WTC11 (cell line): ENCODE results near the gene PRR33. TPM values are rescaled to one million over a fixed set of nuclear protein-coding genes. Genes with fewer than 3 reads are reported as not detected.

ENCODE experiments used
- ATAC-seq: fragments of 200-7000 bp; cut with Tn5 transposase; 2 replicates; pipeline ENCODE4 v1.10.0; 2021; ENCODE audit warnings: mild to moderate bottlenecking, moderate library complexity
- CTCF ChIA-PET: fragments of 300-600 bp; sonication (Branson Sonifier 250); formaldehyde crosslinking; loops from one replicate; lab custom pipeline; 2021; ENCODE audit warnings: antibody characterized with exemption; lab: Charles Lee
- POLR2A ChIA-PET: fragments of 350-600 bp; sonication (Branson Sonifier 250); formaldehyde crosslinking; loops from one replicate; lab custom pipeline; 2021; ENCODE audit warnings: antibody characterized with exemption; lab: Charles Lee
- DNase-seq: peaks from one replicate; pipeline ENCODE4 v3.0.0; 2021; ENCODE audit warnings: low spot score
- H3K27ac Mint-ChIP-seq: 2 replicates; pipeline ENCODE4 v1.8.0; 2021; ENCODE audit warnings: mixed read lengths
- H3K27me3 Mint-ChIP-seq: 2 replicates; pipeline ENCODE4 v1.8.0; 2021; ENCODE audit warnings: low read depth, mild to moderate bottlenecking, moderate library complexity, mixed read lengths
- H3K36me3 Mint-ChIP-seq: 2 replicates; pipeline ENCODE4 v1.8.0; 2021; ENCODE audit warnings: mixed read lengths
- H3K4me1 Mint-ChIP-seq: 2 replicates; pipeline ENCODE4 v1.8.0; 2022; ENCODE audit warnings: mixed read lengths
- H3K4me3 Mint-ChIP-seq: 2 replicates; pipeline ENCODE4 v1.8.0; 2021; ENCODE audit warnings: mild to moderate bottlenecking, moderate library complexity, mixed read lengths
- H3K9me3 Mint-ChIP-seq: 2 replicates; pipeline ENCODE4 v1.8.0; 2021; ENCODE audit warnings: mixed read lengths
- CREB1 ChIP-seq: sonication (generic); formaldehyde crosslinking; IDR thresholded peaks from 2 replicates; pipeline ENCODE4 v1.8.0; 2023; ENCODE audit warnings: mild to moderate bottlenecking, missing genetic modification reagents
- HMGA2 ChIP-seq: fragments of 250-450 bp; sonication (Bioruptor Pico); IDR thresholded peaks from 2 replicates; pipeline ENCODE4 v1.4.0; 2021; ENCODE audit warnings: mild to moderate bottlenecking, moderate library complexity
- JAZF1 ChIP-seq: fragments of 250-450 bp; sonication (Bioruptor Pico); IDR thresholded peaks from 2 replicates; pipeline ENCODE4 v1.9.0; 2021; ENCODE audit warnings: moderate library complexity, mild to moderate bottlenecking, inconsistent platforms
- MAX ChIP-seq: sonication (generic); formaldehyde crosslinking; IDR thresholded peaks from 2 replicates; pipeline ENCODE4 v1.8.0; 2022; ENCODE audit warnings: mild to moderate bottlenecking, missing genetic modification reagents
- NR2C2 ChIP-seq: sonication (generic); formaldehyde crosslinking; IDR thresholded peaks from 2 replicates; pipeline ENCODE4 v1.8.0; 2022; ENCODE audit warnings: mild to moderate bottlenecking, missing genetic modification reagents
- OVOL2 ChIP-seq: fragments of 250-450 bp; sonication (Bioruptor Pico); IDR thresholded peaks from 2 replicates; pipeline ENCODE4 v1.9.0; 2021; ENCODE audit warnings: mild to moderate bottlenecking, borderline replicate concordance
- RORB ChIP-seq: fragments of 250-450 bp; sonication (Bioruptor Pico); IDR thresholded peaks from 2 replicates; pipeline ENCODE4 v1.9.0; 2021; ENCODE audit warnings: mild to moderate bottlenecking
- STAT6 ChIP-seq: sonication (generic); formaldehyde crosslinking; conservative IDR thresholded peaks from 2 replicates; pipeline ENCODE4 v1.8.1; 2023; ENCODE audit warnings: mild to moderate bottlenecking, low read depth, missing genetic modification reagents, moderate library complexity
- TEAD4 ChIP-seq: sonication (generic); formaldehyde crosslinking; IDR thresholded peaks from 2 replicates; pipeline ENCODE4 v1.8.0; 2022; ENCODE audit warnings: mild to moderate bottlenecking, missing genetic modification reagents
- ZNF425 ChIP-seq: fragments of 250-450 bp; sonication (Bioruptor Pico); conservative IDR thresholded peaks from 2 replicates; pipeline ENCODE4 v1.9.0; 2021; ENCODE audit warnings: mild to moderate bottlenecking
- total RNA-seq: library from RNA; stranded (reverse); gene quantifications from 3 replicates; pipeline ENCODE4 v1.2.3, GENCODE V29; 2021
- TF ChIP-seq, protein P1 (sequence below): sonication (generic); formaldehyde crosslinking; IDR thresholded peaks from 2 replicates; pipeline ENCODE4 v1.8.1; 2023; ENCODE audit warnings: mild to moderate bottlenecking, moderate library complexity, missing genetic modification reagents
- TF ChIP-seq, protein P2 (sequence below): sonication (generic); formaldehyde crosslinking; IDR thresholded peaks from 2 replicates; pipeline ENCODE4 v1.8.1; 2022; ENCODE audit warnings: low read depth, mild to moderate bottlenecking, moderate library complexity, missing genetic modification reagents, borderline replicate concordance
- TF ChIP-seq, protein P3 (sequence below): fragments of 250-450 bp; sonication (Bioruptor Pico); IDR thresholded peaks from 2 replicates; pipeline ENCODE4 v1.9.0; 2021; ENCODE audit warnings: mild to moderate bottlenecking, borderline replicate concordance
- TF ChIP-seq, protein P4 (sequence below): sonication (generic); formaldehyde crosslinking; IDR thresholded peaks from 2 replicates; pipeline ENCODE4 v1.8.0; 2022; ENCODE audit warnings: mild to moderate bottlenecking, missing genetic modification reagents

The PRR33 gene
- total RNA-seq, 1 experiment from 2014 or later = not detected

DNA sequence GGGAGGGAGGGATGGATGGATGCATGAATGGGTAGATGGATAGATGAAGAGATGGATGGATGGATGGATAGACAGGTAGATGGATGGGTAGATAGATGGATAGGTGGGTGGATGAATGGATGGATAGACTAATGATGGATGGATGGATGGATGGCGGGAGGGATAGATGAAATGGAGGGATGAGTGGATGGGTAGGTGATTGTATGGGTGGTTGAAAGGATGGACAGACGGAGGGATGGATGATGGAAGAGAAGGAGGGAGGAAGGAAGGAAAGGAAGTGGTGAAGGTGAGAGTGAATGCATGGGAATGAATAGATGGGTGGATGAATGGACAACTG, 24.1 kb upstream of the PRR33 start (continued):
- TF ChIP-seq, protein P1, sequence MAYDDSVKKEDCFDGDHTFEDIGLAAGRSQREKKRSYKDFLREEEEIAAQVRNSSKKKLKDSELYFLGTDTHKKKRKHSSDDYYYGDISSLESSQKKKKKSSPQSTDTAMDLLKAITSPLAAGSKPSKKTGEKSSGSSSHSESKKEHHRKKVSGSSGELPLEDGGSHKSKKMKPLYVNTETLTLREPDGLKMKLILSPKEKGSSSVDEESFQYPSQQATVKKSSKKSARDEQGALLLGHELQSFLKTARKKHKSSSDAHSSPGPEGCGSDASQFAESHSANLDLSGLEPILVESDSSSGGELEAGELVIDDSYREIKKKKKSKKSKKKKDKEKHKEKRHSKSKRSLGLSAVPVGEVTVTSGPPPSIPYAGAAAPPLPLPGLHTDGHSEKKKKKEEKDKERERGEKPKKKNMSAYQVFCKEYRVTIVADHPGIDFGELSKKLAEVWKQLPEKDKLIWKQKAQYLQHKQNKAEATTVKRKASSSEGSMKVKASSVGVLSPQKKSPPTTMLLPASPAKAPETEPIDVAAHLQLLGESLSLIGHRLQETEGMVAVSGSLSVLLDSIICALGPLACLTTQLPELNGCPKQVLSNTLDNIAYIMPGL (CRISPR knock-in tag) = no peak

DNA sequence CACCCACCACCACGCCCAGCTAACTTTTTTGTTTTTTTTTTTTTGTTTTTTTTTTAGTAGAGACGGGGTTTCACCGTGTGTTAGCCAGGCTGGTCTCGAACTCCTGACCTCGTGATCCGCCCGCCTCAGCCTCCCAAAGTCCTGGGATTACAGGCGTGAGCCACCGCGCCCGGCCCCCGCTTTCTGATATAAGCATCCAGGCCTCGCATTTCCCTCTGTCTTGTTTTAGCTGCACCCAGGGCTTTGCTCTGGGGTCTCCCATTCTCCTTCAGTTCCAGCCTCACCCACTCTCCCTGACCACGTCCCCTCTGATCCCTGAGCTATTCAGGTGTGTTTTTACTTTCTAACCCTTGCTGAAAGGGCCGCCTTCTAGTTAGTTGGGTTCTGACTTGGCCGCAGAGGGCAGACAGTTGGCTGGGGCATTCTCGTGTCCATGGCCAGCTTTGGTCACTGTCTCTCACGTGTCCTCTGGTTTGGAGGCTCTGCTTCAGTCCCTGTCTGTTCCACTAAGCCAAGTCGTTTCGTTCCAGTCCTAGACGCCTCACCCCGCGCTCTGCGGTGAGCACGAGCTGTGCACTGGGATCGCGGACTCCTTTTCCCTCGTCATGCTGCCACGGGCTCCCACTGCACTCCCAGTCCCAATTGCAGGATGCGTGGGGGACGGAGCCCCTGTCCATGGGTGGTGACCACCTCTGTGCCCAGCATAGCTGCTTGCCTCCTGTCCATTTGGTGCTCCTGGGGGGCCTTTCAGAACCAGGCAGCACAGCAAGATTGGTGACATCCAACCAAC, 21.8 kb upstream of the PRR33 start:
- DNase-seq (no peak), ATAC-seq (no peak)
- TF ChIP-seq, protein P2, sequence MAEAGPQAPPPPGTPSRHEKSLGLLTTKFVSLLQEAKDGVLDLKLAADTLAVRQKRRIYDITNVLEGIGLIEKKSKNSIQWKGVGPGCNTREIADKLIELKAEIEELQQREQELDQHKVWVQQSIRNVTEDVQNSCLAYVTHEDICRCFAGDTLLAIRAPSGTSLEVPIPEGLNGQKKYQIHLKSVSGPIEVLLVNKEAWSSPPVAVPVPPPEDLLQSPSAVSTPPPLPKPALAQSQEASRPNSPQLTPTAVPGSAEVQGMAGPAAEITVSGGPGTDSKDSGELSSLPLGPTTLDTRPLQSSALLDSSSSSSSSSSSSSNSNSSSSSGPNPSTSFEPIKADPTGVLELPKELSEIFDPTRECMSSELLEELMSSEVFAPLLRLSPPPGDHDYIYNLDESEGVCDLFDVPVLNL (CRISPR knock-in tag) = no peak
- TF ChIP-seq, protein P3, sequence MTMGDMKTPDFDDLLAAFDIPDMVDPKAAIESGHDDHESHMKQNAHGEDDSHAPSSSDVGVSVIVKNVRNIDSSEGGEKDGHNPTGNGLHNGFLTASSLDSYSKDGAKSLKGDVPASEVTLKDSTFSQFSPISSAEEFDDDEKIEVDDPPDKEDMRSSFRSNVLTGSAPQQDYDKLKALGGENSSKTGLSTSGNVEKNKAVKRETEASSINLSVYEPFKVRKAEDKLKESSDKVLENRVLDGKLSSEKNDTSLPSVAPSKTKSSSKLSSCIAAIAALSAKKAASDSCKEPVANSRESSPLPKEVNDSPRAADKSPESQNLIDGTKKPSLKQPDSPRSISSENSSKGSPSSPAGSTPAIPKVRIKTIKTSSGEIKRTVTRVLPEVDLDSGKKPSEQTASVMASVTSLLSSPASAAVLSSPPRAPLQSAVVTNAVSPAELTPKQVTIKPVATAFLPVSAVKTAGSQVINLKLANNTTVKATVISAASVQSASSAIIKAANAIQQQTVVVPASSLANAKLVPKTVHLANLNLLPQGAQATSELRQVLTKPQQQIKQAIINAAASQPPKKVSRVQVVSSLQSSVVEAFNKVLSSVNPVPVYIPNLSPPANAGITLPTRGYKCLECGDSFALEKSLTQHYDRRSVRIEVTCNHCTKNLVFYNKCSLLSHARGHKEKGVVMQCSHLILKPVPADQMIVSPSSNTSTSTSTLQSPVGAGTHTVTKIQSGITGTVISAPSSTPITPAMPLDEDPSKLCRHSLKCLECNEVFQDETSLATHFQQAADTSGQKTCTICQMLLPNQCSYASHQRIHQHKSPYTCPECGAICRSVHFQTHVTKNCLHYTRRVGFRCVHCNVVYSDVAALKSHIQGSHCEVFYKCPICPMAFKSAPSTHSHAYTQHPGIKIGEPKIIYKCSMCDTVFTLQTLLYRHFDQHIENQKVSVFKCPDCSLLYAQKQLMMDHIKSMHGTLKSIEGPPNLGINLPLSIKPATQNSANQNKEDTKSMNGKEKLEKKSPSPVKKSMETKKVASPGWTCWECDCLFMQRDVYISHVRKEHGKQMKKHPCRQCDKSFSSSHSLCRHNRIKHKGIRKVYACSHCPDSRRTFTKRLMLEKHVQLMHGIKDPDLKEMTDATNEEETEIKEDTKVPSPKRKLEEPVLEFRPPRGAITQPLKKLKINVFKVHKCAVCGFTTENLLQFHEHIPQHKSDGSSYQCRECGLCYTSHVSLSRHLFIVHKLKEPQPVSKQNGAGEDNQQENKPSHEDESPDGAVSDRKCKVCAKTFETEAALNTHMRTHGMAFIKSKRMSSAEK (CRISPR knock-in tag) = no peak
- TF ChIP-seq HMGA2 (CRISPR knock-in tag) = no peak
- TF ChIP-seq TEAD4 (CRISPR knock-in tag) = no peak
- TF ChIP-seq RORB = no peak
- no peak for TF ChIP-seq MAX (CRISPR knock-in tag)
- TF ChIP-seq OVOL2 = no peak
- no peak for TF ChIP-seq STAT6 (CRISPR knock-in tag)
- no peak for TF ChIP-seq CREB1 (CRISPR knock-in tag)
- TF ChIP-seq, protein P4, sequence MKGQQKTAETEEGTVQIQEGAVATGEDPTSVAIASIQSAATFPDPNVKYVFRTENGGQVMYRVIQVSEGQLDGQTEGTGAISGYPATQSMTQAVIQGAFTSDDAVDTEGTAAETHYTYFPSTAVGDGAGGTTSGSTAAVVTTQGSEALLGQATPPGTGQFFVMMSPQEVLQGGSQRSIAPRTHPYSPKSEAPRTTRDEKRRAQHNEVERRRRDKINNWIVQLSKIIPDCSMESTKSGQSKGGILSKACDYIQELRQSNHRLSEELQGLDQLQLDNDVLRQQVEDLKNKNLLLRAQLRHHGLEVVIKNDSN (CRISPR knock-in tag) = no peak
- TF ChIP-seq NR2C2 = no peak
- TF ChIP-seq ZNF425 (CRISPR knock-in tag) = no peak
- no peak for TF ChIP-seq JAZF1 (CRISPR knock-in tag)
- peaks cover 2% of the 10 kb centered on the region; the same call in 1 of the 2 replicates for H3K27me3 Mint-ChIP-seq
- no peak overlapping the region for H3K27ac Mint-ChIP-seq
- H3K9me3 Mint-ChIP-seq = peaks cover 13% of the 10 kb centered on the region
- H3K4me1 Mint-ChIP-seq = peaks cover 5% of the 10 kb centered on the region
- H3K4me3 Mint-ChIP-seq = no peak overlapping the region
- H3K36me3 Mint-ChIP-seq = no peaks in the 10 kb centered on the region
- CTCF ChIA-PET = interaction anchor here (0.9 to 1.3 kb wide), 2 partner anchors 31 to 37 kb away, joined by 3 to 5 read pairs; no protein-coding TSS in a partner anchor
- POLR2A ChIA-PET = no interaction called here
